Cardiac septum (tissue), 1 donor: Measurements from ENCODE around the gene MN1. TPM values are rescaled to one million over a fixed set of nuclear protein-coding genes. Genes with fewer than 3 reads are reported as not detected.

Experiments used
- DNase-seq: peaks from one replicate; pipeline ENCODE4 v3.0.0-alpha.2; 2020; ENCODE audit warnings: low spot score
- intact Hi-C: fragments of 100-400 bp; cut with DNase I; formaldehyde crosslinking; loops from one replicate; pipeline ENCODE4 v1.14.0; 2022
- long read RNA-seq: library from polyadenylated mRNA; unstranded; transcript quantifications from one replicate; pipeline ENCODE4 v2.0.0, GENCODE V29; 2021
- total RNA-seq: library from RNA; stranded (reverse); fragmentation: NEBNext Ultra II Directional; extraction: Animal tissue kit (Norgen Biotek cat#: 25700); gene quantifications from one replicate; pipeline ENCODE4 v1.2.1, GENCODE V29; 2021
- donor health status: DM: no; HTN: no; CAD: no.

The MN1 gene
- 6.4 TPM for total RNA-seq
- long read RNA-seq, full-length matches to known transcripts, result 1 of 18 reads
- long read RNA-seq, partial matches to known transcripts, result 0 of 18 reads
- long read RNA-seq, other reads (novel, unspliced or antisense), result 17 of 18 reads

DNA sequence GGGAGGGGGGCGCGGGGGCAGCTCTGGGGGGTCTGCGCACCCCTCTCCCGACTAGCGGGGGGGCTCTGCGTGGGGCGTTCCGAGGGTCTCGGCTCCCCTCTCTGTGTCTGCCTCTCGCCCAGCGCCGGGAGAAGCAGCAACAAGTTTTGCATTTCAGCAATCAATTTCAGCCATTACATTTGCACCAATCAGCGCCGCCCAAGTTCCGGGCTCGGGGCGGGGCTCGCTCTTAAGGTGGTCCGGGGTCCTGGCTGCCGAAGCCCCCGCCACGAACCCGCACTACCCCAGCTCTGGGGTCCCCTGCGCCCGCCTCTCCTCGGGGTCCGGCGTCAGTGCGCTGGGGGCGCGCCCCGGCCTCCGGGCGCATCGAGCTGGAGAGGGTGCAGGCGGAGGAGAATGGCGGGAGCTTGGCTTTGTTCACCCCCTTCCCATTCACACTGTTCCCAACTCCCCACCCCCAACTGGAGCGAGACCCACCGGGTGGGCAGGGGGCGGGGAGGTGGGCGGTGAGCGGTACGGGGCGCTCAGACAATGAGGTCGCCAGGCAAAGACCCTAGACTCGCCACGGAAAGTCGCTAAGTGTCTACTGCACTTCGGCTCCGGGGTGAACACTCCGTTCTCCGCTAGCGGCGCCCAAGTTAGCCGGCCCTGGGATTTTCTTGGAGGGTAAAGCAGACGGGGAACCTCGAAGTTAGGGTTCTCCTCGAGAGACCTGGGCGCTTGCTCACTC lies at the start of gene MN1:
MN1 (minus strand) TSS at position 141 of the 730 bp plus-strand sequence. CDS start 1,213 bp downstream, outside the sequence.
- no peak for DNase-seq
- intact Hi-C loops, result loop anchor here (2.0 to 10.0 kb wide), 3 partner anchors 75 to 1127 kb away; no protein-coding TSS in a partner anchor

- no peak for DNase-seq
- intact Hi-C loops, result no loop called here
Measured at GRCh38 chr22:27850000-27850521, 48.5 kb upstream of the MN1 start.

GRCh38 chr22:27848005-27848404 lies 46.4 kb upstream of the MN1 start:
- DNase-seq, result no peak
- intact Hi-C loops, result no loop called here

DNA sequence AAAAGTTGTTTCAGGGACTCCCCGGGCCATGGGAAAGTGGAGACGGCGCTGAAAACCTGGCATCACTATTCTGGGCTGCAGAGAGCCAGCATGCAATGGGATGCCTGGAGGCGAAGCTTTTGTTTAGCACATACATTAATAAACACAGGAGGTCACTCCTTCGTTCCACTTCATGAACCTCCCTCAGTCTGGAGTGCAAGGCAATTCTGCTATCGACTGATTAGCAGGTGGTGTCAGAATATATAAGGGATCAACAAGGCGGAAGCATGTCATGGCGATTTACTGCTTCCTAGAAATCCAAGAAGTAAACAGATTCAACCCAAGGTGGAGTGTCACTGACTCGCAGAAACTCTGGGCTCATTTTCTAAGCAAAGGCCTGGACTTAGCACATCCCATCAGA lies 45.4 kb upstream of the MN1 start:
- DNase-seq, result no peak

GRCh38 chr22:27846248-27846757 lies 44.7 kb upstream of the MN1 start:
- intact Hi-C loops, result no loop called here
- DNase-seq, result no peak

More for the DNA sequence above, 45.4 kb upstream of the MN1 start:
- intact Hi-C loops, result no loop called here

DNA sequence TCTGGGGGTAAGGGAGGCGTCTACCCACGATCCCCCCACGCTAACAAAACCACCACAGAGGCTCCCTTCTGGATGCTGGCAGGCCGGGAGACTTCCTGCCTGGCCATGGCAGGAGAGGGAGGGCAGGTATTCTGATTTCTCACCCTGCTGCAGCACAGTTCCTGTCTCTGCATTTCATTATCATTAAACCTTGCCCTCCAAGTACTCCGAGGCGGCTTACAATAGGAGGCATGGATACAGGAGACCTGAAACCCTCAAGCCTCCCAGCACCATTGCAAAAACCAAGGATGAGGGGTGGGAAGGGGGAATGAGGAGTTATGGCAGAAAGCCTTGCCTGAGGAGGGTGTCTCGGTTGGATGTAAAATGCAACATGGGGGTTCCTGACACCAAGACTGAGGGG lies 44.1 kb upstream of the MN1 start:
- intact Hi-C loops, result no loop called here
- DNase-seq, result no peak

- no peak for DNase-seq
Measured at GRCh38 chr22:27844656-27845591, 43.4 kb upstream of the MN1 start.

GRCh38 chr22:27844256-27844655 lies 42.7 kb upstream of the MN1 start:
- DNase-seq, result no peak
- intact Hi-C loops, result no loop called here

More at GRCh38 chr22:27844656-27845591, 43.4 kb upstream of the MN1 start:
- intact Hi-C loops, result no loop called here

- DNase-seq, result no peak
- intact Hi-C loops, result no loop called here
Measured at GRCh38 chr22:27843441-27843840, 41.9 kb upstream of the MN1 start.

DNA sequence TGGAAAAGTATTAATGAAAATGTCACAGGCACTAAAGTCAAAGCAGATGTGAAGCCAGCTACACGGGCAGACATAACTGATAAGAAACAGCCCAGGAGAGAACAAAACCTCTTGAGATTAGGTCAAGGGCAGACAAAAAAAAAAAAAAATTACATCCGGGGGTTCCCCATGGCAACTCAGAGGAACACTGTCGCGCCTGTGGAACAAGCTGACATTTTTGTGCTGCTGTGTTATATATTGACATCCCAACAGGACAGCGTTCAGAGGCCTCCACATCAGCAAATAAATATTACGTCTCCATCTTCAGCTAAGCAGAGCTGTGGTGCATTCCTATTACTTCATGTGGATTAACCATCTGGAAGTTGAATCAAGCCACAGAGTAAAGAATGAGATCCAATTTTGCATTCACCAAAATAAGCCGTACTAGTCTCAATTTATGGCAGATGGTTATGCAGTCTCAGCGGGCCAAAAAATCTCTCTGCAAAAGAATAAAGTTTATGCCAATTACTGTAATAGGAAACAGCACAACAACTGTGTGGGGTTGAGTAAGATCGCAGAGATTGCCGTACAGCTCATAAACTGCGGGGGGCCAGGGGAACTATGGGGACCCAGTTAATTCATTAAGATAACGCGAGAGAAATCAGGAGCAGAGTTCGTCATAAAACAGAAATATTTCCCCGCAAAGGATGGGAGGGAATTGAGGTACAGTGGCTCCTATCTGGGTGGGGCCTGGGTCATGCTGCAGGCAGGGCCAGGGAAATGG lies 41.3 kb upstream of the MN1 start:
- DNase-seq, result no peak
- intact Hi-C loops, result no loop called here

- intact Hi-C loops, result no loop called here
- DNase-seq, result no peak
Measured at GRCh38 chr22:27842201-27842600, 40.6 kb upstream of the MN1 start.

- intact Hi-C loops, result no loop called here
Measured at GRCh38 chr22:27840436-27840835, 38.9 kb upstream of the MN1 start.

GRCh38 chr22:27839057-27839660 lies 37.6 kb upstream of the MN1 start:
- DNase-seq, result no peak
- intact Hi-C loops, result no loop called here

More at GRCh38 chr22:27840436-27840835, 38.9 kb upstream of the MN1 start:
- DNase-seq, result no peak

GRCh38 chr22:27836181-27836580 lies 34.6 kb upstream of the MN1 start:
- intact Hi-C loops, result no loop called here
- DNase-seq, result no peak

DNA sequence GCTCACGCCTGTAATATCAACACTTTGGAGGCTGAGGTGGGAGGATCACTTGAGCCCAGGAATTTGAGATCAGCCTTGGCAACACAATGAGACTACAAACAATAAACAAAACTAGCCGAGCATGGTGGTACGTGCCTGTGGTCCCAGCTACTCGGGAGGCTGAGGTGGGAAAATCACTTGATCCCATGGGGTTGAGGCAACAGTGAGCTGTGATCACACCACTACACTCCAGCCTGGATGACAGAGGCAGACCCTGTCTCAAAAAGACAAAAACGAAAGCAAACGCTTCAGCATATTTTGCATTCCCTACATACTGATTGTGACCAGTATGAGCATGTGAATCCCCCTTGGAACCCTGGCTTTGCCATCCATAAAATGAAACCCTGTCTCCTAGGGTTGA lies 33.9 kb upstream of the MN1 start:
- intact Hi-C loops, result no loop called here
- no peak for DNase-seq

DNA sequence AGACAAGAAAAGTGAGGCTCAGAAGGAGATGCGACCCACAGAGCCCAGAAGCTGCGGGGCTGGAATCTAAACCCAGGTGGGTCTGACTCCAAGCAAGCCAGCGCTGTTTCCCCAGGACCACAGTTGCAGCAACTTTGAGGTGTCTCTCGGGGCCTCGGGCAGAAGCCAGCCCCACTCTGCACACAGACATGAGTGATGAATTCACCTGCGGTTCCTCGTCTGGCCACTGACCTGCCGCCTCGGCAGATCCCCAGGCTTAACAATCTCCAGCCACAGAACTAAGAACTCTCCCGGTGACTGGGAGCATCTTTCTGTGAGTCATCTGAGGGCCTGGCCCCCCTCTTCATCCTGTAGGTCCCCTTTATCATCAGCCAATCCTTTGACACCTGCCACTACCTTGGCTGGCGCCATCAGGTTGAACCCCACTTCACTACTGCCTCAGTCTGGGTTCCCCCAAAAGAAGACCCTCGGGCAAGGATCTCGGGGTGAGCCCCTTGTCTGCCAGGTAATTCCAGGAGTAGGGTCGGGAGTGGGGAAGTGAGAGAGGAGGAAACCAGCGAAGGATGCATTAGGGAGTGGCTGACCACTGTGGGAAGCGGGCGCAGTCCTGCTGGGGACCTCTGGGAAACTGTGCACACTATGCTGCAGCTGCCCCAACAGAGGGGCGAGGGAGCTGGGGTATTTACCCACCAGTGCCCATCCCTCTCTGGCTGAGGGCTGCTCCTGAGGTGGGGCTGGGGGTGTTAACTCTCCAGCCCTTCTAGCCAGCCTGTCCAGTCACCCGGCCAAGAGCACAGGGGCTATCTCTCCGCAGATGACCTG lies 33.0 kb upstream of the MN1 start:
- no peak for DNase-seq

DNA sequence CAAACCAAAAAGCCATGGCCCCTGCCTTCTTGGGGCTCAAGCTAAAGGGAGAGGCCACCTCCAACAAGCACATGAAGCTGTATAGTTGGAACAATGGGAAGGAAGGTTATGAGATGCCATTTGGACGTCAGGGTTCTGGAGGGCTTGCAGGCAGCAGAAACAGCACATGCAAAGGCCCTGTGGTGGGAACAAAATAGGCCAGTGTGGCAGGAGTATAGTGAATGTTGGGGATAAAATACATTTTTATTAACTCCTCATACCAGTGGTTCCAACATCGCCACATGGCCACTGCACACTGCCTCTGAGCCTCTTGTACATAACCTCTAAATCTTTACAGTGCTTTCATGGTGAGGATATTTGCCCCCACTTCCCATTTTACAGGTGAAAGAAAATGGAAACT lies 32.2 kb upstream of the MN1 start:
- intact Hi-C loops, result no loop called here
- DNase-seq, result no peak

More for the DNA sequence above, 33.0 kb upstream of the MN1 start:
- intact Hi-C loops, result no loop called here

DNA sequence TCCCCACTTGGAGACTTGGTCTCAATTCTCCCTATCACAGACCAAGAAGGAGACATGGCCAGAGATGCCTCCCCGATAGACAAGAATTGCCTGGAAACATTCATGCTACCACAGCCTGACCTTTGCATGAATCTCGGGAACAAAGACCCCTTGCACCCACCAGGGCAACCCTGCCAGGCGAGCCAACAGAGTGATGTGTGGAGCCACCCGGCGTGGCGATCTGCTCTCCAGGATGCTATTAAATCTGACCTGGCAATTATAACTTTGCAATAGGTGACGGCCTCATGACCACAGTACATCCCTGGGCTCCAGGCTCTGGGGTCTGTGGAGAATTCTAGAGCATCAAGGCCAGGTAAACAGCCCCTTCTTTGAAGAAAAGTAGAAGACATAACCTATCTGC lies 31.1 kb upstream of the MN1 start:
- intact Hi-C loops, result no loop called here
- DNase-seq, result no peak
